IPS-18a (cell line): ENCODE measurements around the gene EME2.

Experiments used
- H3K27ac ChIP-seq: one replicate; pipeline ENCODE4 v1.5.1; 2013; ENCODE audit warnings: low read length
- H3K27me3 ChIP-seq: one replicate; pipeline ENCODE4 v1.6.1; 2013; ENCODE audit warnings: mild to moderate bottlenecking, low read length; ENCODE audit not compliant: control insufficient read depth, insufficient read depth
- H3K36me3 ChIP-seq: one replicate; pipeline ENCODE4 v1.6.1; 2013; ENCODE audit warnings: low read depth, low read length; ENCODE audit not compliant: control insufficient read depth
- H3K4me1 ChIP-seq: one replicate; pipeline ENCODE4 v1.6.1; 2013; ENCODE audit warnings: low read depth, low read length; ENCODE audit not compliant: control insufficient read depth
- H3K4me3 ChIP-seq: one replicate; pipeline ENCODE4 v1.5.1; 2013; ENCODE audit warnings: low read length
- H3K9ac ChIP-seq: one replicate; pipeline ENCODE4 v1.6.1; 2013; ENCODE audit warnings: mild to moderate bottlenecking, low read length, moderate library complexity
- H3K9me3 ChIP-seq: one replicate; pipeline ENCODE4 v1.6.1; 2013; ENCODE audit warnings: low read depth, low read length; ENCODE audit not compliant: control insufficient read depth

The EME2 gene

DNA sequence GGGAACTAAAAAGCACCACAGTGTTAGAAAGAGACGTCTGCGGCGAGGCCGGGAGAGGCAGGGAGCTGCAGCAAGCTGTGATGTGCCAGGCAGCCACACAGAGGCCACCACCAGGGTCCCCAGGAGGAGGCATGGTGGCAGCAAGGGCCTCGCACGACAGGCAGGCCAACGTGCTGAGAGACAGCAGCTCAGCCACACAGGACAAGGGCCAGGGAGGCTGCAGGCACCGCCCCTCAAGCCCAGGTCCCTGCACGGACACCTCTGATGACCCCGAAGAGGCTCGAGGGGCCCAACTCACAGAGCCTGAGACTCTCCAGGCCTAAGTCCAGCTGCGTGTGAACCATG, 48.3 kb downstream of the EME2 start:
- no peaks in the 10 kb centered on the region for H3K36me3 ChIP-seq
- H3K4me1 ChIP-seq: no peaks in the 10 kb centered on the region
- no peak overlapping the region for H3K9ac ChIP-seq
- no peak overlapping the region for H3K27ac ChIP-seq
- no peaks in the 10 kb centered on the region for H3K9me3 ChIP-seq
- H3K4me3 ChIP-seq: no peak overlapping the region
- no peaks in the 10 kb centered on the region for H3K27me3 ChIP-seq

GRCh38 chr16:1821861-1822611, 49.4 kb downstream of the EME2 start:
- Histone ChIP-seq H3K27me3 (no peaks in the 10 kb centered on the region), H3K9ac (no peak overlapping the region), H3K9me3 (no peaks in the 10 kb centered on the region), H3K27ac (no peak overlapping the region), H3K4me1 (no peaks in the 10 kb centered on the region), H3K4me3 (no peak overlapping the region), H3K36me3 (no peaks in the 10 kb centered on the region)

DNA sequence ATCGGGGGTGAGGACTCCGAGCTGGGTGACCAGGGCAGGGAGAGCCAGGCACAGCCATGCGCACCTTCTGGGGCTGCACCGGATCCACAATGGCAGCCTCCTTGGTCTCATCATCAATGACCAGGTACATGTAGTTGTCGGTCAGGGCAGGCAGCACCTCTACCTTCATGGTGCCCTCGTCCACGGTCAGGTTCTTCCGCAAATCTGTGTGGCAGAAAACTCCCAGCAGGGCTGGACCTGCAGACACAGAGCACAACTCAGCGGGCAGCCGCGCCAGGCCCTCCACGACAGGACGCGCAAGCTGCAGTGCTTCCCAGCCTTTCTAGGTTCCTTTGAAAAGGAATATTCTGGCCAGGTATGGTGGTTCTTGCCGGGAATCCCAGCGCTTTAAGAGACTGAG, 50.2 kb downstream of the EME2 start:
- Histone ChIP-seq H3K9me3 (no peaks in the 10 kb centered on the region), H3K4me3 (no peak overlapping the region), H3K4me1 (no peaks in the 10 kb centered on the region), H3K9ac (no peak overlapping the region), H3K36me3 (no peaks in the 10 kb centered on the region), H3K27me3 (no peaks in the 10 kb centered on the region), H3K27ac (no peak overlapping the region)

GRCh38 chr16:1823821-1824220, 51.2 kb downstream of the EME2 start:
- no peaks in the 10 kb centered on the region for H3K4me1 ChIP-seq
- no peak overlapping the region for H3K9ac ChIP-seq
- no peaks in the 10 kb centered on the region for H3K27me3 ChIP-seq
- H3K36me3 ChIP-seq: no peaks in the 10 kb centered on the region
- H3K27ac ChIP-seq: no peak overlapping the region
- H3K9me3 ChIP-seq: no peaks in the 10 kb centered on the region
- no peak overlapping the region for H3K4me3 ChIP-seq

- H3K36me3 ChIP-seq: no peaks in the 10 kb centered on the region
- H3K4me3 ChIP-seq: peak overlapping the region; percentile 53
- H3K9ac ChIP-seq: no peak overlapping the region
- H3K27ac ChIP-seq: no peak overlapping the region
- H3K4me1 ChIP-seq: no peaks in the 10 kb centered on the region
- no peaks in the 10 kb centered on the region for H3K9me3 ChIP-seq
- H3K27me3 ChIP-seq: no peaks in the 10 kb centered on the region
Observed at GRCh38 chr16:1825381-1825863, 52.8 kb downstream of the EME2 start.
